ENCODE data around the gene RBMX.

The RBMX gene

DNA sequence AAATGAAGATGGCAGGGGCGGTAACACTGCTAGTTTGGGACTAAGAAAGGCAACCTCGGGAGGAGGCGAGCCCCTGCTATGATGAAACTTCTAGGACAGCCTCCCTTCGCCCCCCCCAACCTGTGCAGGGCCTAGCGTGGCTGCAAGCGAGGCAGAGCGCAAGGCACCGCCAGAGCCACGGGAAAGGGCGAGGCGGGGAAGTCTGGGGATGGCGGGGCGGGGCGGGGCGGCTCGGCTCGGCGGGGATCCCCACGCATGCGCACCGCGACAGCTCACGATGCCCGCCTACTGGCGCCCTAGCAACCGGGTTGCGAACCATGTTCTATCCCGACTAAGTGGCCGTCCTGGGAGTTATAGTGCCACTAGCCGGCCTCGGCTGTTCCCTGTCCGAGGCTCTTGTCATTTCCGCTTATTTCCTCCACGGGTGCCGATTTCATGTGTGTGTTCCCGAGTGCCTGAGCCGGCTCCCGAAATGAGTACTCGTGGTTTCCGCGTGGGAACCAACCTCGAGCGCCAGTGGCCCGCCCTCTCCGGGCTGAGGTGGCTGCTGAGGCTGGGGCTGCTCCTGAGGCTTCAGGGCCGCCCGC, 28.7 kb upstream of the RBMX start (continued):
- TF ChIP-seq, protein P1, sequence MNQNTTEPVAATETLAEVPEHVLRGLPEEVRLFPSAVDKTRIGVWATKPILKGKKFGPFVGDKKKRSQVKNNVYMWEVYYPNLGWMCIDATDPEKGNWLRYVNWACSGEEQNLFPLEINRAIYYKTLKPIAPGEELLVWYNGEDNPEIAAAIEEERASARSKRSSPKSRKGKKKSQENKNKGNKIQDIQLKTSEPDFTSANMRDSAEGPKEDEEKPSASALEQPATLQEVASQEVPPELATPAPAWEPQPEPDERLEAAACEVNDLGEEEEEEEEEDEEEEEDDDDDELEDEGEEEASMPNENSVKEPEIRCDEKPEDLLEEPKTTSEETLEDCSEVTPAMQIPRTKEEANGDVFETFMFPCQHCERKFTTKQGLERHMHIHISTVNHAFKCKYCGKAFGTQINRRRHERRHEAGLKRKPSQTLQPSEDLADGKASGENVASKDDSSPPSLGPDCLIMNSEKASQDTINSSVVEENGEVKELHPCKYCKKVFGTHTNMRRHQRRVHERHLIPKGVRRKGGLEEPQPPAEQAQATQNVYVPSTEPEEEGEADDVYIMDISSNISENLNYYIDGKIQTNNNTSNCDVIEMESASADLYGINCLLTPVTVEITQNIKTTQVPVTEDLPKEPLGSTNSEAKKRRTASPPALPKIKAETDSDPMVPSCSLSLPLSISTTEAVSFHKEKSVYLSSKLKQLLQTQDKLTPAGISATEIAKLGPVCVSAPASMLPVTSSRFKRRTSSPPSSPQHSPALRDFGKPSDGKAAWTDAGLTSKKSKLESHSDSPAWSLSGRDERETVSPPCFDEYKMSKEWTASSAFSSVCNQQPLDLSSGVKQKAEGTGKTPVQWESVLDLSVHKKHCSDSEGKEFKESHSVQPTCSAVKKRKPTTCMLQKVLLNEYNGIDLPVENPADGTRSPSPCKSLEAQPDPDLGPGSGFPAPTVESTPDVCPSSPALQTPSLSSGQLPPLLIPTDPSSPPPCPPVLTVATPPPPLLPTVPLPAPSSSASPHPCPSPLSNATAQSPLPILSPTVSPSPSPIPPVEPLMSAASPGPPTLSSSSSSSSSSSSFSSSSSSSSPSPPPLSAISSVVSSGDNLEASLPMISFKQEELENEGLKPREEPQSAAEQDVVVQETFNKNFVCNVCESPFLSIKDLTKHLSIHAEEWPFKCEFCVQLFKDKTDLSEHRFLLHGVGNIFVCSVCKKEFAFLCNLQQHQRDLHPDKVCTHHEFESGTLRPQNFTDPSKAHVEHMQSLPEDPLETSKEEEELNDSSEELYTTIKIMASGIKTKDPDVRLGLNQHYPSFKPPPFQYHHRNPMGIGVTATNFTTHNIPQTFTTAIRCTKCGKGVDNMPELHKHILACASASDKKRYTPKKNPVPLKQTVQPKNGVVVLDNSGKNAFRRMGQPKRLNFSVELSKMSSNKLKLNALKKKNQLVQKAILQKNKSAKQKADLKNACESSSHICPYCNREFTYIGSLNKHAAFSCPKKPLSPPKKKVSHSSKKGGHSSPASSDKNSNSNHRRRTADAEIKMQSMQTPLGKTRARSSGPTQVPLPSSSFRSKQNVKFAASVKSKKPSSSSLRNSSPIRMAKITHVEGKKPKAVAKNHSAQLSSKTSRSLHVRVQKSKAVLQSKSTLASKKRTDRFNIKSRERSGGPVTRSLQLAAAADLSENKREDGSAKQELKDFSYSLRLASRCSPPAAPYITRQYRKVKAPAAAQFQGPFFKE (tag by site-specific recombination; IDR thresholded peaks at IDR 0.05; ENCODE audit: borderline replicate concordance), result no peak
- no peak for TF ChIP-seq YY2 (tag by site-specific recombination; IDR thresholded peaks at IDR 0.05)
- TF ChIP-seq ZNF248 (tag by site-specific recombination; IDR thresholded peaks at IDR 0.05), result no peak
- TF ChIP-seq, protein P2, sequence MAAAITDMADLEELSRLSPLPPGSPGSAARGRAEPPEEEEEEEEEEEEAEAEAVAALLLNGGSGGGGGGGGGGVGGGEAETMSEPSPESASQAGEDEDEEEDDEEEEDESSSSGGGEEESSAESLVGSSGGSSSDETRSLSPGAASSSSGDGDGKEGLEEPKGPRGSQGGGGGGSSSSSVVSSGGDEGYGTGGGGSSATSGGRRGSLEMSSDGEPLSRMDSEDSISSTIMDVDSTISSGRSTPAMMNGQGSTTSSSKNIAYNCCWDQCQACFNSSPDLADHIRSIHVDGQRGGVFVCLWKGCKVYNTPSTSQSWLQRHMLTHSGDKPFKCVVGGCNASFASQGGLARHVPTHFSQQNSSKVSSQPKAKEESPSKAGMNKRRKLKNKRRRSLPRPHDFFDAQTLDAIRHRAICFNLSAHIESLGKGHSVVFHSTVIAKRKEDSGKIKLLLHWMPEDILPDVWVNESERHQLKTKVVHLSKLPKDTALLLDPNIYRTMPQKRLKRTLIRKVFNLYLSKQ (tag by site-specific recombination; IDR thresholded peaks at IDR 0.05; ENCODE audit: borderline replicate concordance), result no peak
- TF ChIP-seq, protein P3, sequence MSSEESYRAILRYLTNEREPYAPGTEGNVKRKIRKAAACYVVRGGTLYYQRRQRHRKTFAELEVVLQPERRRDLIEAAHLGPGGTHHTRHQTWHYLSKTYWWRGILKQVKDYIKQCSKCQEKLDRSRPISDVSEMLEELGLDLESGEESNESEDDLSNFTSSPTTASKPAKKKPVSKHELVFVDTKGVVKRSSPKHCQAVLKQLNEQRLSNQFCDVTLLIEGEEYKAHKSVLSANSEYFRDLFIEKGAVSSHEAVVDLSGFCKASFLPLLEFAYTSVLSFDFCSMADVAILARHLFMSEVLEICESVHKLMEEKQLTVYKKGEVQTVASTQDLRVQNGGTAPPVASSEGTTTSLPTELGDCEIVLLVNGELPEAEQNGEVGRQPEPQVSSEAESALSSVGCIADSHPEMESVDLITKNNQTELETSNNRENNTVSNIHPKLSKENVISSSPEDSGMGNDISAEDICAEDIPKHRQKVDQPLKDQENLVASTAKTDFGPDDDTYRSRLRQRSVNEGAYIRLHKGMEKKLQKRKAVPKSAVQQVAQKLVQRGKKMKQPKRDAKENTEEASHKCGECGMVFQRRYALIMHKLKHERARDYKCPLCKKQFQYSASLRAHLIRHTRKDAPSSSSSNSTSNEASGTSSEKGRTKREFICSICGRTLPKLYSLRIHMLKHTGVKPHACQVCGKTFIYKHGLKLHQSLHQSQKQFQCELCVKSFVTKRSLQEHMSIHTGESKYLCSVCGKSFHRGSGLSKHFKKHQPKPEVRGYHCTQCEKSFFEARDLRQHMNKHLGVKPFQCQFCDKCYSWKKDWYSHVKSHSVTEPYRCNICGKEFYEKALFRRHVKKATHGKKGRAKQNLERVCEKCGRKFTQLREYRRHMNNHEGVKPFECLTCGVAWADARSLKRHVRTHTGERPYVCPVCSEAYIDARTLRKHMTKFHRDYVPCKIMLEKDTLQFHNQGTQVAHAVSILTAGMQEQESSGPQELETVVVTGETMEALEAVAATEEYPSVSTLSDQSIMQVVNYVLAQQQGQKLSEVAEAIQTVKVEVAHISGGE (tag by site-specific recombination; conservative IDR thresholded peaks at IDR 0.05; ENCODE audit: low read depth), result no peak
- TF ChIP-seq ZNF776 (tag by site-specific recombination; IDR thresholded peaks at IDR 0.05; ENCODE audit: borderline replicate concordance), result no peak
- TF ChIP-seq ZNF214 (tag by site-specific recombination; IDR thresholded peaks at IDR 0.05; ENCODE audit: borderline replicate concordance), result no peak
- TF ChIP-seq ZNF394 (tag by site-specific recombination; IDR thresholded peaks at IDR 0.05; ENCODE audit: borderline replicate concordance), result no peak
- no peak for TF ChIP-seq ZFHX2 (tag by site-specific recombination; conservative IDR thresholded peaks at IDR 0.05)
- TF ChIP-seq ZNF169 (tag by site-specific recombination; IDR thresholded peaks at IDR 0.05), result no peak
- no peak for TF ChIP-seq ZNF747 (tag by site-specific recombination; IDR thresholded peaks at IDR 0.05)
- no peak; the same call in 1 of the 2 replicates for TF ChIP-seq ZNF843 (tag by site-specific recombination; IDR thresholded peaks at IDR 0.05)
- TF ChIP-seq ZNF529 (tag by site-specific recombination; IDR thresholded peaks at IDR 0.05; ENCODE audit: insufficient replicate concordance), result no peak
- TF ChIP-seq KLF8 (tag by site-specific recombination; IDR thresholded peaks at IDR 0.05), result peak; percentile 18; the same call in 1 of the 2 replicates
- TF ChIP-seq, protein P4, sequence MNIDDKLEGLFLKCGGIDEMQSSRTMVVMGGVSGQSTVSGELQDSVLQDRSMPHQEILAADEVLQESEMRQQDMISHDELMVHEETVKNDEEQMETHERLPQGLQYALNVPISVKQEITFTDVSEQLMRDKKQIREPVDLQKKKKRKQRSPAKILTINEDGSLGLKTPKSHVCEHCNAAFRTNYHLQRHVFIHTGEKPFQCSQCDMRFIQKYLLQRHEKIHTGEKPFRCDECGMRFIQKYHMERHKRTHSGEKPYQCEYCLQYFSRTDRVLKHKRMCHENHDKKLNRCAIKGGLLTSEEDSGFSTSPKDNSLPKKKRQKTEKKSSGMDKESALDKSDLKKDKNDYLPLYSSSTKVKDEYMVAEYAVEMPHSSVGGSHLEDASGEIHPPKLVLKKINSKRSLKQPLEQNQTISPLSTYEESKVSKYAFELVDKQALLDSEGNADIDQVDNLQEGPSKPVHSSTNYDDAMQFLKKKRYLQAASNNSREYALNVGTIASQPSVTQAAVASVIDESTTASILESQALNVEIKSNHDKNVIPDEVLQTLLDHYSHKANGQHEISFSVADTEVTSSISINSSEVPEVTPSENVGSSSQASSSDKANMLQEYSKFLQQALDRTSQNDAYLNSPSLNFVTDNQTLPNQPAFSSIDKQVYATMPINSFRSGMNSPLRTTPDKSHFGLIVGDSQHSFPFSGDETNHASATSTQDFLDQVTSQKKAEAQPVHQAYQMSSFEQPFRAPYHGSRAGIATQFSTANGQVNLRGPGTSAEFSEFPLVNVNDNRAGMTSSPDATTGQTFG (tag by site-specific recombination; IDR thresholded peaks at IDR 0.05; ENCODE audit: borderline replicate concordance), result no peak
- 0 out of 2 replicates have a peak, but pooled peaks have one; percentile 13 for TF ChIP-seq ZNF501 (tag by site-specific recombination; IDR thresholded peaks at IDR 0.05)
- TF ChIP-seq, protein P5, sequence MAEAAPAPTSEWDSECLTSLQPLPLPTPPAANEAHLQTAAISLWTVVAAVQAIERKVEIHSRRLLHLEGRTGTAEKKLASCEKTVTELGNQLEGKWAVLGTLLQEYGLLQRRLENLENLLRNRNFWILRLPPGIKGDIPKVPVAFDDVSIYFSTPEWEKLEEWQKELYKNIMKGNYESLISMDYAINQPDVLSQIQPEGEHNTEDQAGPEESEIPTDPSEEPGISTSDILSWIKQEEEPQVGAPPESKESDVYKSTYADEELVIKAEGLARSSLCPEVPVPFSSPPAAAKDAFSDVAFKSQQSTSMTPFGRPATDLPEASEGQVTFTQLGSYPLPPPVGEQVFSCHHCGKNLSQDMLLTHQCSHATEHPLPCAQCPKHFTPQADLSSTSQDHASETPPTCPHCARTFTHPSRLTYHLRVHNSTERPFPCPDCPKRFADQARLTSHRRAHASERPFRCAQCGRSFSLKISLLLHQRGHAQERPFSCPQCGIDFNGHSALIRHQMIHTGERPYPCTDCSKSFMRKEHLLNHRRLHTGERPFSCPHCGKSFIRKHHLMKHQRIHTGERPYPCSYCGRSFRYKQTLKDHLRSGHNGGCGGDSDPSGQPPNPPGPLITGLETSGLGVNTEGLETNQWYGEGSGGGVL (tag by site-specific recombination; IDR thresholded peaks at IDR 0.05), result no peak; the same call in 1 of the 2 replicates
- TF ChIP-seq, protein P6, sequence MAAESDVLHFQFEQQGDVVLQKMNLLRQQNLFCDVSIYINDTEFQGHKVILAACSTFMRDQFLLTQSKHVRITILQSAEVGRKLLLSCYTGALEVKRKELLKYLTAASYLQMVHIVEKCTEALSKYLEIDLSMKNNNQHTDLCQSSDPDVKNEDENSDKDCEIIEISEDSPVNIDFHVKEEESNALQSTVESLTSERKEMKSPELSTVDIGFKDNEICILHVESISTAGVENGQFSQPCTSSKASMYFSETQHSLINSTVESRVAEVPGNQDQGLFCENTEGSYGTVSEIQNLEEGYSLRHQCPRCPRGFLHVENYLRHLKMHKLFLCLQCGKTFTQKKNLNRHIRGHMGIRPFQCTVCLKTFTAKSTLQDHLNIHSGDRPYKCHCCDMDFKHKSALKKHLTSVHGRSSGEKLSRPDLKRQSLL (tag by site-specific recombination; IDR thresholded peaks at IDR 0.05), result no peak
- no peak for TF ChIP-seq ZNF174 (tag by site-specific recombination; IDR thresholded peaks at IDR 0.05)
- peak; percentile 58; the same call in 1 of the 2 replicates for TF ChIP-seq ZNF335 (tag by site-specific recombination; conservative IDR thresholded peaks at IDR 0.05)
- no peak for TF ChIP-seq ZNF133 (tag by site-specific recombination; IDR thresholded peaks at IDR 0.05)
- TF ChIP-seq ZNF416 (tag by site-specific recombination; IDR thresholded peaks at IDR 0.05), result no peak
- TF ChIP-seq KLF10 (tag by site-specific recombination; IDR thresholded peaks at IDR 0.05), result peak; percentile 91
